ENCODE data around the gene PDZK1. TPM values are rescaled to one million over a fixed set of nuclear protein-coding genes. Genes with fewer than 3 reads are reported as not detected.

Gene PDZK1
- total RNA-seq, 1 donor from 2014 or later: 0.16 TPM

- TF ChIP-seq CTCF (IDR thresholded peaks at IDR 0.05; ENCODE audit: borderline replicate concordance): no peak
- Histone ChIP-seq H3K4me3 (no peak overlapping the region), H3K9me3 (replicated peaks) (no peaks in the 10 kb centered on the region), H3K4me1 (peaks cover 24% of the 10 kb centered on the region), H3K27ac (replicated peaks) (no peak overlapping the region), H3K36me3 (no peaks in the 10 kb centered on the region), H3K27me3 (ENCODE audit: low read depth) (no peaks in the 10 kb centered on the region)
- intact Hi-C loops (cut with micrococcal nuclease): no loop called here
- no peak for DNase-seq
These were observed 9.6 kb upstream of the PDZK1 start for GRCh38 chr1:145716641-145717345.

GRCh38 chr1:145714524-145715111, 7.5 kb upstream of the PDZK1 start:
- Histone ChIP-seq H3K36me3 (no peaks in the 10 kb centered on the region), H3K4me3 (no peak overlapping the region), H3K27ac (replicated peaks) (peak overlapping the region; percentile 85), H3K27me3 (ENCODE audit: low read depth) (no peaks in the 10 kb centered on the region), H3K9me3 (replicated peaks) (no peaks in the 10 kb centered on the region), H3K4me1 (peaks cover 15% of the 10 kb centered on the region)
- peak; percentile 57 for DNase-seq
- no peak for TF ChIP-seq CTCF (IDR thresholded peaks at IDR 0.05; ENCODE audit: borderline replicate concordance)
- intact Hi-C loops (cut with micrococcal nuclease): no loop called here

GRCh38 chr1:145711213-145711651, 4.1 kb upstream of the PDZK1 start:
- Histone ChIP-seq H3K36me3 (no peaks in the 10 kb centered on the region), H3K4me3 (no peak overlapping the region), H3K27me3 (ENCODE audit: low read depth) (no peaks in the 10 kb centered on the region), H3K27ac (replicated peaks) (no peak overlapping the region), H3K4me1 (peaks cover 15% of the 10 kb centered on the region), H3K9me3 (replicated peaks) (no peaks in the 10 kb centered on the region)
- intact Hi-C loops (cut with micrococcal nuclease): no loop called here
- DNase-seq: no peak
- TF ChIP-seq CTCF (IDR thresholded peaks at IDR 0.05; ENCODE audit: borderline replicate concordance): no peak

GRCh38 chr1:145710291-145711027, 3.3 kb upstream of the PDZK1 start:
- no peak for TF ChIP-seq CTCF (IDR thresholded peaks at IDR 0.05; ENCODE audit: borderline replicate concordance)
- H3K4me1 ChIP-seq: peaks cover 15% of the 10 kb centered on the region
- no peak overlapping the region for H3K4me3 ChIP-seq
- no peaks in the 10 kb centered on the region for H3K9me3 ChIP-seq (replicated peaks)
- intact Hi-C loops (cut with micrococcal nuclease): no loop called here
- no peak for DNase-seq
- no peak overlapping the region for H3K27ac ChIP-seq (replicated peaks)
- no peaks in the 10 kb centered on the region for H3K27me3 ChIP-seq (ENCODE audit: low read depth)
- no peaks in the 10 kb centered on the region for H3K36me3 ChIP-seq

GRCh38 chr1:145708063-145708462, 895 bp upstream of the PDZK1 start:
- Histone ChIP-seq H3K36me3 (no peaks in the 10 kb centered on the region), H3K4me1 (peaks cover 3% of the 10 kb centered on the region), H3K9me3 (replicated peaks) (no peaks in the 10 kb centered on the region), H3K27me3 (ENCODE audit: low read depth) (no peaks in the 10 kb centered on the region), H3K4me3 (no peak overlapping the region), H3K27ac (replicated peaks) (no peak overlapping the region)
- intact Hi-C loops (cut with micrococcal nuclease): no loop called here
- no peak for DNase-seq
- TF ChIP-seq CTCF (IDR thresholded peaks at IDR 0.05; ENCODE audit: borderline replicate concordance): no peak
